CD14-positive monocyte (primary cell): Measurements from ENCODE around the gene C2orf81. TPM values are rescaled to one million over a fixed set of nuclear protein-coding genes. Genes with fewer than 3 reads are reported as not detected.
"Not testable (repeated sequence)": the region's sequence is repeated elsewhere in the genome, so short reads cannot be mapped to it uniquely, and the experiment has no call there.

Experiments used
- DNase-seq, 3 donors: peaks; one replicate each; pipeline ENCODE4 v3.0.0-alpha.2; 2011 to 2022
- H2AFZ ChIP-seq: 2 replicates; pipeline ENCODE4 v1.6.0; 2012; ENCODE audit warnings: mild to moderate bottlenecking, low read depth, low read length, inconsistent platforms; ENCODE audit not compliant: insufficient read depth, poor library complexity, severe bottlenecking
- H3K27ac ChIP-seq, 2 donors: 1 replicate in 1 of 2; 2 replicates in 1 of 2; pipeline ENCODE4 v1.5.1; 2012 to 2013; ENCODE audit warnings: low read length in 2 of 2, control low read depth in 1 of 2, inconsistent platforms in 1 of 2, low read depth in 1 of 2, mild to moderate bottlenecking in 1 of 2
- H3K27me3 ChIP-seq, 2 donors: one replicate each; pipeline versions ENCODE4 v1.6.0 to v1.6.1; 2011 to 2013; ENCODE audit warnings: low read length in 2 of 2; ENCODE audit not compliant: control insufficient read depth in 2 of 2, insufficient read depth in 2 of 2
- H3K36me3 ChIP-seq, 2 donors: replicated peaks in 1 of 2; 1 replicate in 1 of 2; 2 replicates in 1 of 2; pipeline versions ENCODE4 v1.5.1 to v1.6.1; 2012 to 2013; ENCODE audit warnings: low read length in 2 of 2, control low read depth in 1 of 2, inconsistent platforms in 1 of 2, mild to moderate bottlenecking in 1 of 2; ENCODE audit not compliant: insufficient read depth in 2 of 2, control insufficient read depth in 1 of 2
- H3K4me1 ChIP-seq, 2 donors: 1 replicate in 1 of 2; 2 replicates in 1 of 2; pipeline versions ENCODE4 v1.5.1 to v1.6.1; 2012 to 2013; ENCODE audit warnings: low read length in 2 of 2, control low read depth in 1 of 2, inconsistent platforms in 1 of 2, mild to moderate bottlenecking in 1 of 2, moderate library complexity in 1 of 2; ENCODE audit not compliant: insufficient read depth in 2 of 2, control insufficient read depth in 1 of 2
- H3K4me2 ChIP-seq: replicated peaks from 2 replicates; pipeline ENCODE3; 2012; ENCODE audit warnings: low read length, moderate library complexity, mild to moderate bottlenecking; ENCODE audit not compliant: poor library complexity, severe bottlenecking; ENCODE audit errors: extremely low read depth
- H3K4me3 ChIP-seq, 3 experiments: fragments of 200-600 bp in 1 of 3; sonication (generic) in 1 of 3; replicated peaks in 1 of 3; 1 replicate in 2 of 3; 2 replicates in 1 of 3; pipeline ENCODE4 v1.5.1; 2011 to 2013; ENCODE audit warnings: low read length in 3 of 3, mild to moderate bottlenecking in 3 of 3, control low read depth in 2 of 3, low read depth in 2 of 3, inconsistent platforms in 1 of 3, moderate library complexity in 1 of 3
- H3K79me2 ChIP-seq: 2 replicates; pipeline ENCODE4 v1.6.0; 2012; ENCODE audit warnings: mild to moderate bottlenecking, control low read depth, inconsistent platforms, low read length, moderate library complexity; ENCODE audit not compliant: insufficient read depth
- H3K9ac ChIP-seq: 2 replicates; pipeline ENCODE4 v1.6.0; 2017; ENCODE audit warnings: low read length, mild to moderate bottlenecking; ENCODE audit not compliant: insufficient read depth, poor library complexity, severe bottlenecking
- H3K9me3 ChIP-seq, 2 donors: replicated peaks in 1 of 2; 1 replicate in 1 of 2; 2 replicates in 1 of 2; pipeline versions ENCODE4 v1.5.1 to v1.6.1; 2012 to 2013; ENCODE audit warnings: low read length in 2 of 2, control low read depth in 1 of 2; ENCODE audit not compliant: control insufficient read depth in 1 of 2, insufficient read depth in 1 of 2
- H4K20me1 ChIP-seq: 2 replicates; pipeline ENCODE4 v1.6.0; 2012; ENCODE audit warnings: mild to moderate bottlenecking, low read length, control low read depth, moderate library complexity; ENCODE audit not compliant: insufficient read depth
- H3K27ac Mint-ChIP-seq, 7 donors: one replicate each; pipeline ENCODE4 v1.8.0; 2020; ENCODE audit warnings: mild to moderate bottlenecking in 7 of 7, mixed read lengths in 7 of 7, moderate library complexity in 6 of 7, inconsistent platforms in 2 of 7
- H3K27me3 Mint-ChIP-seq, 3 donors: one replicate each; pipeline ENCODE4 v1.8.0; 2021 to 2022; ENCODE audit warnings: low read depth in 3 of 3, mild to moderate bottlenecking in 3 of 3, mixed read lengths in 3 of 3, moderate library complexity in 3 of 3, inconsistent platforms in 1 of 3
- H3K36me3 Mint-ChIP-seq, 2 donors: one replicate each; pipeline ENCODE4 v1.8.0; 2020; ENCODE audit warnings: mixed read lengths in 2 of 2, inconsistent platforms in 1 of 2, mild to moderate bottlenecking in 1 of 2
- H3K4me1 Mint-ChIP-seq: one replicate; pipeline ENCODE4 v1.8.0; 2020; ENCODE audit warnings: mild to moderate bottlenecking, mixed read lengths
- H3K4me3 Mint-ChIP-seq, 2 donors: one replicate each; pipeline ENCODE4 v1.8.0; 2020; ENCODE audit warnings: mild to moderate bottlenecking in 2 of 2, mixed read lengths in 2 of 2, moderate library complexity in 1 of 2
- H3K9me3 Mint-ChIP-seq, 7 donors: one replicate each; pipeline ENCODE4 v1.8.0; 2020 to 2022; ENCODE audit warnings: mixed read lengths in 7 of 7, mild to moderate bottlenecking in 6 of 7, moderate library complexity in 6 of 7, inconsistent platforms in 2 of 7
- WGBS: methylation state at CpG from one replicate; pipeline ENCODE4 v1.1.5; 2013; ENCODE audit warnings: missing lambda C conversion rate; ENCODE audit not compliant: insufficient coverage; 5-methylcytosine and 5-hydroxymethylcytosine counted together
- intact Hi-C, 2 donors: fragments of 100-400 bp; cut with micrococcal nuclease; formaldehyde crosslinking; loops; one replicate each; pipeline versions ENCODE4 v1.15.0 to v1.15.1; 2023
- polyA plus RNA-seq, 3 donors: library from polyadenylated mRNA; depleted of rRNA in 1 of 3; unstranded in 2 of 3; stranded (reverse) in 1 of 3; fragments of 300-500 nt in 2 of 3; fragments of >200 nt in 1 of 3; fragmentation: Illumina TruSeq in 2 of 3; gene quantifications; 1 replicate in 2 of 3; 2 replicates in 1 of 3; pipeline ENCODE4 v1.2.3, GENCODE V29; 2012 to 2021
- TF ChIP-seq, protein P1 (sequence below): fragments of 200-600 bp; IDR thresholded peaks from one replicate; pipeline ENCODE4 v1.8.0; 2022; ENCODE audit warnings: antibody characterized with exemption, mild to moderate bottlenecking

The C2orf81 gene
- polyA plus RNA-seq, 3 donors: 0.49 to 1.7 (median 1.2) TPM

DNA sequence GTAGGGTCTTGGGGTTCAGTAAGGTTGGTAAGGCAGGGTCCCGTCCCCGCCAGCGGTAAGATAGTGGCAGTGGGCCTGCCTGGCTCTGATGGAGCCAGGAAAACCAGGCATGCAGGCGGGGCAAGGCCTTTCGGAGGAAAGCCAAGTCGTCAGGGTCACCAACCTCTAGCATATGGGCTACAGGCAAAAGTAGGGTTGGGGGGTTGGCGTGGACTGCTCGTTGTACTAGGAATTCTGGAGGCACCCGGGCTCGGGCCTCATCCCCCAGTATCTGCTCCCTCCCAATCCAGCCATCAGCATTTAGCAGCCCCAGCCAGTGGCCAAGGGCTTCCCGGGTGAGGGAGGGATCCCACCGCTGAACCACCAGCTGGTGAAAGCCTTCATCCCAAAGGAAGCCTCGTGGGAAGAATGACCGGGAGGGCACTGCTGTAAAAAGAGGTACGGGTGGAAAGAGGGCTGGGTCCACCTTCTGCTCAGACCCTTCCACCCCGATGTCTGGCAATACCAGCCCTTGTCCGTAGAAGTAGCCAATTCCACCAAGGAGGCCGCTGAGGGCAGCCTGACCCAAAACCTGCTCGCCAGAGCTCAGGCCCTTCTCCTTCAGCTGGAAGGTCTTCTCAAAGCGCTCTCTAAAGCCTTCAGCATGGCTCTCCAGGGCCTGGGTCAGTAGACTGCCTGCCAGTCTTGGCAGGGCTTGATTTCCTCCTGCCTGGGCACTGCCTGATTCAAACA is 40.8 kb upstream of the C2orf81 start:
- no peak overlapping the region for H3K4me2 ChIP-seq
- peaks cover 0 to 2% (median 0%) of the 10 kb centered on the region in 3 donors for H3K27me3 Mint-ChIP-seq
- no peak overlapping the region for H3K9ac ChIP-seq
- intact Hi-C loops: no loop called here
- no peaks in the 10 kb centered on the region for H3K9me3 ChIP-seq
- H3K27me3 ChIP-seq: no peaks in the 10 kb centered on the region
- no peak overlapping the region for H3K27ac ChIP-seq
- peaks cover 0 to 3% (median 0%) of the 10 kb centered on the region in 7 donors for H3K9me3 Mint-ChIP-seq
- H3K27ac Mint-ChIP-seq: peak overlapping the region in 3 of 7 donors; percentile 15 to 58 (median 40)
- peaks cover 6% of the 10 kb centered on the region for H4K20me1 ChIP-seq
- H3K4me1 Mint-ChIP-seq: peaks cover 37% of the 10 kb centered on the region
- no peak overlapping the region for H3K4me3 ChIP-seq
- peaks cover 25 to 34% of the 10 kb centered on the region in 2 donors for H3K4me1 ChIP-seq
- WGBS: 96% methylated on average over 15 of the region's 20 CpGs
- TF ChIP-seq, protein P1, sequence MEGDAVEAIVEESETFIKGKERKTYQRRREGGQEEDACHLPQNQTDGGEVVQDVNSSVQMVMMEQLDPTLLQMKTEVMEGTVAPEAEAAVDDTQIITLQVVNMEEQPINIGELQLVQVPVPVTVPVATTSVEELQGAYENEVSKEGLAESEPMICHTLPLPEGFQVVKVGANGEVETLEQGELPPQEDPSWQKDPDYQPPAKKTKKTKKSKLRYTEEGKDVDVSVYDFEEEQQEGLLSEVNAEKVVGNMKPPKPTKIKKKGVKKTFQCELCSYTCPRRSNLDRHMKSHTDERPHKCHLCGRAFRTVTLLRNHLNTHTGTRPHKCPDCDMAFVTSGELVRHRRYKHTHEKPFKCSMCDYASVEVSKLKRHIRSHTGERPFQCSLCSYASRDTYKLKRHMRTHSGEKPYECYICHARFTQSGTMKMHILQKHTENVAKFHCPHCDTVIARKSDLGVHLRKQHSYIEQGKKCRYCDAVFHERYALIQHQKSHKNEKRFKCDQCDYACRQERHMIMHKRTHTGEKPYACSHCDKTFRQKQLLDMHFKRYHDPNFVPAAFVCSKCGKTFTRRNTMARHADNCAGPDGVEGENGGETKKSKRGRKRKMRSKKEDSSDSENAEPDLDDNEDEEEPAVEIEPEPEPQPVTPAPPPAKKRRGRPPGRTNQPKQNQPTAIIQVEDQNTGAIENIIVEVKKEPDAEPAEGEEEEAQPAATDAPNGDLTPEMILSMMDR: no peak
- no peak for DNase-seq
- no peak overlapping the region for H2AFZ ChIP-seq
- peaks cover 20% of the 10 kb centered on the region for H3K79me2 ChIP-seq
- H3K4me3 Mint-ChIP-seq: no peak overlapping the region
- peaks cover 19 to 24% of the 10 kb centered on the region in 2 donors for H3K36me3 ChIP-seq
- peaks cover 18 to 24% of the 10 kb centered on the region in 2 donors for H3K36me3 Mint-ChIP-seq

DNA sequence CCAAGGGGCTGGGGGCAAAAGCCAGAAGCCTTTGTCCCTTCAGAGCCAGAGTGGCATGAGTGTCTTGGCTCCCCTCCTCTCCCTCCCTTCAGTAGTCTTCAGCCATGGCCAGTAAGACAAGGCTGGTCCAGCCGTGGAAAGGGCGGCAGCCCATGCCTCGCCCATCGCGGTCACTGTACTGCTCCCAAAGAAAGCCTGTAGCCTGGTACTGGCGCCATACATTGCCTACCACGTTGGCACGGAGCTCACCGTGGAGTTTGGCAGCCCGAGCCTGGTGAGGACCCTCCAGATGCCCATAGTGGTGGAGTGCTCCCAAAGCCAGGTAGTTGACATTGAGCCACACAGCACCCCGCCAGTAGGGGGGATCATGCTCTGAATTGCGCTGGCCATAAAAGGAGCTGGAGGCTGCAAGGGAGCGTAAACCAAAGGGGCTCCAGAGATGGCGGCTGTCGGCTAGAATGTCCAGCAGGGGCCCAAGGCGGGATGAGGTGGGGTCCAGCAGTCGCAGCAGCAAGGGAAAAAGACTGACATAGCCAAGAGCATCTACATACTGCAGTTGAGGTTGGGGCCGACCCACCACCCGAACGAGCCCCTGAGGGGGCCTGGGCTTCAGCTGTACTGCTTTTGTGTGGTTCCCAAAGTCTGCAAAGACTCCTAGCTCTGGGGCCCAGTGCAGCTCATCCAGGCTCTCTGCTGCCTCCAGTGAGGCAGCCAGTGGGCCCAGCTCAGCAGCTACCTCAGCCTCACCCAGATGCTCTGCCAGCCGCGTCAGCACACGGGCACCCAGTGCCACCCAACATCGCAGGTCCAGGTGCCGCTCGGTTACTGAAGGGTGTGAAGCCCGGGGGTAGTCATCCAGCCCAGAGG is 40.0 kb upstream of the C2orf81 start:
- no peak for DNase-seq
- Mint-ChIP-seq H3K4me1 (peaks cover 45% of the 10 kb centered on the region), H3K27ac (no peak overlapping the region), H3K9me3 (peaks cover 0 to 3% (median 0%) of the 10 kb centered on the region in 7 donors), H3K27me3 (peaks cover 0 to 2% (median 0%) of the 10 kb centered on the region in 3 donors), H3K4me3 (no peak overlapping the region), H3K36me3 (peaks cover 20 to 27% of the 10 kb centered on the region in 2 donors)
- intact Hi-C loops: no loop called here
- H3K27me3 ChIP-seq: no peaks in the 10 kb centered on the region
- 97% methylated on average over 25 of the region's 27 CpGs for WGBS
- H3K27ac ChIP-seq: no peak overlapping the region
- H3K9ac ChIP-seq: no peak overlapping the region
- no peak overlapping the region for H3K4me2 ChIP-seq
- H3K9me3 ChIP-seq: no peaks in the 10 kb centered on the region
- peaks cover 32 to 42% of the 10 kb centered on the region in 2 donors for H3K4me1 ChIP-seq
- H2AFZ ChIP-seq: no peak overlapping the region
- H3K4me3 ChIP-seq: no peak overlapping the region
- H3K79me2 ChIP-seq: peaks cover 20% of the 10 kb centered on the region
- peaks cover 19 to 24% of the 10 kb centered on the region in 2 donors for H3K36me3 ChIP-seq
- TF ChIP-seq, protein P1: no peak
- H4K20me1 ChIP-seq: peaks cover 6% of the 10 kb centered on the region

DNA sequence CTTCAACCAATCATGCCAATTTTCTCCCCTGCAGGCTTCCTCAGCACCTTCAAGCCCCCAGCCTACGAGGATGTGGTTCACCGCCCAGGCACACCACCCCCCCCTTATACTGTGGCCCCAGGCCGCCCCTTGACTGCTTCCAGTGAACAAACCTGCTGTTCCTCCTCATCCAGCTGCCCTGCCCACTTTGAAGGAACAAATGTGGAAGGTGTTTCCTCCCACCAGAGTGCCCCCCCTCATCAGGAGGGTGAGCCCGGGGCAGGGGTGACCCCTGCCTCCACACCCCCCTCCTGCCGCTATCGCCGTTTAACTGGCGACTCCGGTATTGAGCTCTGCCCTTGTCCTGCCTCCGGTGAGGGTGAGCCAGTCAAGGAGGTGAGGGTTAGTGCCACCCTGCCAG is 38.8 kb upstream of the C2orf81 start:
- H3K27me3 ChIP-seq, H3K4me2 ChIP-seq, intact Hi-C loops, H2AFZ ChIP-seq, H3K9me3 Mint-ChIP-seq, H3K9me3 ChIP-seq, H3K27me3 Mint-ChIP-seq, H3K27ac ChIP-seq, H3K4me3 ChIP-seq, DNase-seq, H4K20me1 ChIP-seq, H3K4me3 Mint-ChIP-seq, H3K9ac ChIP-seq: not testable (repeated sequence)
- H3K27ac Mint-ChIP-seq: peak overlapping the region in 2 of 7 donors; percentile 6 to 76
- peaks cover 37 to 45% of the 10 kb centered on the region in 2 donors for H3K4me1 ChIP-seq
- peaks cover 32% of the 10 kb centered on the region for H3K79me2 ChIP-seq
- peaks cover 19 to 24% of the 10 kb centered on the region in 2 donors for H3K36me3 ChIP-seq
- H3K4me1 Mint-ChIP-seq: peaks cover 50% of the 10 kb centered on the region
- H3K36me3 Mint-ChIP-seq: peaks cover 25 to 34% of the 10 kb centered on the region in 2 donors
- 80% methylated on average over 2 of the region's 10 CpGs for WGBS
